C4-2B (cell line): Measurements from ENCODE around the gene PRODH.

ENCODE experiments used
- ZFX ChIP-seq: fragments of 450-650 bp; IDR thresholded peaks from 2 replicates; pipeline ENCODE4 v1.6.1; 2017
- TF ChIP-seq, protein P1 (sequence below): fragments of 450-650 bp; conservative IDR thresholded peaks from 2 replicates; pipeline ENCODE4 v1.5.1; 2017; ENCODE audit warnings: mild to moderate bottlenecking

DNA sequence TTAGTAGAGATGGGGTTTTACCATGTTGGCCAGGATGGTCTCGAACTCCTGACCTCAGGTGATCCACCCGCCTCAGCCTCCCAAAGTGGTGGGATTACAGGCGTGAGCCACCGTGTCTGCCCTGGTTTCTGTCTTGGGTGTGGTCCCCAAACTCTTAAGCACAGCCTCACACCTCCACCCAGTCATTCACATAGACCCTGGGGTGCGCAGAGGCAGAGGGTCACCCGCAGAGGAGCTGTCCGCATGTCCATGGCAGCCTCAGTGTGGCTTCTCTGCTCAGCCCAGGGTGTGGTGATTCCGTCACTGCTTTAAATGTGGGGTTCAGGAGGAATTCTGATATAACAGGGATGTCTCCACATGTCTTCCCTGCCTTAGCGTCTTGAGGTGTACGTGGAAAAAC is 48.5 kb upstream of the PRODH start:
- TF ChIP-seq, protein P1, sequence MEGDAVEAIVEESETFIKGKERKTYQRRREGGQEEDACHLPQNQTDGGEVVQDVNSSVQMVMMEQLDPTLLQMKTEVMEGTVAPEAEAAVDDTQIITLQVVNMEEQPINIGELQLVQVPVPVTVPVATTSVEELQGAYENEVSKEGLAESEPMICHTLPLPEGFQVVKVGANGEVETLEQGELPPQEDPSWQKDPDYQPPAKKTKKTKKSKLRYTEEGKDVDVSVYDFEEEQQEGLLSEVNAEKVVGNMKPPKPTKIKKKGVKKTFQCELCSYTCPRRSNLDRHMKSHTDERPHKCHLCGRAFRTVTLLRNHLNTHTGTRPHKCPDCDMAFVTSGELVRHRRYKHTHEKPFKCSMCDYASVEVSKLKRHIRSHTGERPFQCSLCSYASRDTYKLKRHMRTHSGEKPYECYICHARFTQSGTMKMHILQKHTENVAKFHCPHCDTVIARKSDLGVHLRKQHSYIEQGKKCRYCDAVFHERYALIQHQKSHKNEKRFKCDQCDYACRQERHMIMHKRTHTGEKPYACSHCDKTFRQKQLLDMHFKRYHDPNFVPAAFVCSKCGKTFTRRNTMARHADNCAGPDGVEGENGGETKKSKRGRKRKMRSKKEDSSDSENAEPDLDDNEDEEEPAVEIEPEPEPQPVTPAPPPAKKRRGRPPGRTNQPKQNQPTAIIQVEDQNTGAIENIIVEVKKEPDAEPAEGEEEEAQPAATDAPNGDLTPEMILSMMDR = no peak
- no peak for TF ChIP-seq ZFX
